ENCODE measurements around the gene FAM53A. TPM values are rescaled to one million over a fixed set of nuclear protein-coding genes. Genes with fewer than 3 reads are reported as not detected.
A peak's percentile ranks its signal among the peaks of the same experiment; 100 is the strongest.
"Not testable (repeated sequence)": the region's sequence is repeated elsewhere in the genome, so short reads cannot be mapped to it uniquely, and the experiment has no call there.

FAM53A gene
- total RNA-seq, 2 donors from 2014 or later, result 1.5 to 1.7 TPM

GRCh38 chr4:1693131-1693896 is 9.2 kb upstream of the FAM53A start:
- peak; percentile 92 for DNase-seq (ENCODE audit: low spot score)
- intact Hi-C loops (cut with DNase I), result loop anchor here (5.0 kb wide), 1 partner anchor 34 kb away; no protein-coding TSS in a partner anchor

- no peak for DNase-seq (ENCODE audit: low spot score)
- intact Hi-C loops (cut with DNase I), result loop anchor here (5.0 kb wide), 1 partner anchor 35 kb away; no protein-coding TSS in a partner anchor
Observed at GRCh38 chr4:1691737-1692373, 7.7 kb upstream of the FAM53A start.

- intact Hi-C loops (cut with DNase I), result loop anchor here (5.0 kb wide), 1 partner anchor 37 kb away; no protein-coding TSS in a partner anchor
- no peak for DNase-seq (ENCODE audit: low spot score)
Observed at GRCh38 chr4:1690698-1691097, 6.6 kb upstream of the FAM53A start.

GRCh38 chr4:1686440-1687036 is 2.4 kb upstream of the FAM53A start:
- intact Hi-C loops (cut with DNase I), result no loop called here
- peak; percentile 69 for DNase-seq (ENCODE audit: low spot score)

- intact Hi-C loops (cut with DNase I), result no loop called here
- peak; percentile 75 for DNase-seq (ENCODE audit: low spot score)
Observed at GRCh38 chr4:1685235-1686150, 1.4 kb upstream of the FAM53A start.

- intact Hi-C loops (cut with DNase I), result no loop called here
- DNase-seq (ENCODE audit: low spot score), result no peak
Observed at GRCh38 chr4:1684506-1685234, 557 bp upstream of the FAM53A start.

- intact Hi-C loops (cut with DNase I), result no loop called here
- DNase-seq (ENCODE audit: low spot score), result no peak
Observed at GRCh38 chr4:1683261-1683735, 815 bp downstream of the FAM53A start.

- intact Hi-C loops (cut with DNase I), result no loop called here
- peak; percentile 55 for DNase-seq (ENCODE audit: low spot score)
Observed at GRCh38 chr4:1682860-1683259, 1.3 kb downstream of the FAM53A start.

GRCh38 chr4:1678244-1678643 is 5.9 kb downstream of the FAM53A start:
- intact Hi-C loops (cut with DNase I), result no loop called here
- peak; percentile 19 for DNase-seq (ENCODE audit: low spot score)

- intact Hi-C loops (cut with DNase I), result no loop called here
- peak; percentile 24 for DNase-seq (ENCODE audit: low spot score)
Observed at GRCh38 chr4:1676605-1677525, 7.2 kb downstream of the FAM53A start.

- intact Hi-C loops (cut with DNase I), result no loop called here
- DNase-seq (ENCODE audit: low spot score), result no peak
Observed at GRCh38 chr4:1675802-1676137, 8.3 kb downstream of the FAM53A start.

- intact Hi-C loops (cut with DNase I), result no loop called here
- DNase-seq (ENCODE audit: low spot score), result no peak
Observed at GRCh38 chr4:1675136-1675801, 8.8 kb downstream of the FAM53A start.

GRCh38 chr4:1674682-1675081 is 9.4 kb downstream of the FAM53A start:
- DNase-seq (ENCODE audit: low spot score), result no peak
- intact Hi-C loops (cut with DNase I), result no loop called here

- DNase-seq (ENCODE audit: low spot score), result no peak
- intact Hi-C loops (cut with DNase I), result no loop called here
Observed at GRCh38 chr4:1673671-1674070, 10.4 kb downstream of the FAM53A start.

GRCh38 chr4:1671011-1671410 is 13.1 kb downstream of the FAM53A start:
- DNase-seq (ENCODE audit: low spot score); intact Hi-C loops (cut with DNase I): not testable (repeated sequence)

GRCh38 chr4:1670279-1670678 is 13.8 kb downstream of the FAM53A start:
- intact Hi-C loops (cut with DNase I), result no loop called here
- no peak for DNase-seq (ENCODE audit: low spot score)

GRCh38 chr4:1669850-1670249 is 14.3 kb downstream of the FAM53A start:
- intact Hi-C loops (cut with DNase I), result no loop called here
- no peak for DNase-seq (ENCODE audit: low spot score)

Data from posterior vena cava (tissue), 2 donors.